Adrenal gland (tissue), 5 donors: Measurements from ENCODE around the gene SERTAD1.

ENCODE experiments used
- CTCF ChIP-seq, 6 experiments: fragments of 450-650 bp in 4 of 6; fragments of 200-600 bp in 2 of 6; sonication (generic) in 1 of 6; IDR thresholded peaks; 1 replicate in 5 of 6; 2 replicates in 1 of 6; pipeline versions ENCODE4 v1.5.1 to v1.8.0; 2016 to 2021; ENCODE audit warnings: antibody characterized with exemption in 6 of 6, mild to moderate bottlenecking in 2 of 6, moderate library complexity in 1 of 6
- POLR2A ChIP-seq, 2 donors: fragments of 450-650 bp; IDR thresholded peaks; one replicate each; pipeline ENCODE4 v1.6.1; 2017; ENCODE audit warnings: antibody characterized with exemption in 2 of 2, mild to moderate bottlenecking in 2 of 2, moderate library complexity in 1 of 2
- donor health status: DM: no; HTN: no; CAD: no.

GRCh38 chr19:40371802-40372122 lies 54.0 kb downstream of the SERTAD1 start:
- TF ChIP-seq CTCF (IDR thresholded peaks at IDR 0.05): no peak
- no peak for TF ChIP-seq POLR2A (IDR thresholded peaks at IDR 0.05)
